ENCODE data around the gene CD40. TPM values are rescaled to one million over a fixed set of nuclear protein-coding genes. Genes with fewer than 3 reads are reported as not detected.

CD40 gene
- polyA plus RNA-seq, 1 of the 3 experiments (the other 2 are of a cell fraction), result not detected

- no peak for TF ChIP-seq EP300 (IDR thresholded peaks at IDR 0.05; ENCODE audit: borderline replicate concordance in 1 of 2, low read depth in 1 of 2, low read length in 1 of 2)
Measured at GRCh38 chr20:46127396-46128010, 9.4 kb downstream of the CD40 start (continued).

- DNase-seq, result peak; percentile 89
- H3K36me3 ChIP-seq (replicated peaks in 1 of 2; ENCODE audit: control insufficient read depth in 1 of 2, insufficient read depth in 2 of 2, low read length in 1 of 2), result no peaks in the 10 kb centered on the region
- peaks cover 30% of the 10 kb centered on the region; the same call in 1 of the 2 replicates for H3K27me3 ChIP-seq (ENCODE audit: insufficient read depth)
- no peak overlapping the region for H3K9ac ChIP-seq
- peaks cover 0 to 9% of the 10 kb centered on the region in 2 experiments; a peak in 1 of 4 replicates for H3K4me1 ChIP-seq (ENCODE audit: control insufficient read depth in 1 of 2, insufficient read depth in 2 of 2, low read depth in 1 of 2, low read length in 1 of 2)
- H2AFZ ChIP-seq (ENCODE audit: low read depth), result no peak overlapping the region
- TF ChIP-seq REST (IDR thresholded peaks at IDR 0.05; ENCODE audit: low read depth, low read length), result no peak
- peak; percentile 51; the same call in 1 of the 2 replicates for TF ChIP-seq SMC3 (IDR thresholded peaks at IDR 0.05; ENCODE audit: low read depth, low read length)
- no peak for TF ChIP-seq NFIC (IDR thresholded peaks at IDR 0.05; ENCODE audit: borderline replicate concordance)
- no peak for TF ChIP-seq IRF3 (IDR thresholded peaks at IDR 0.05; ENCODE audit: low read depth, low read length)
- peak; percentile 77 for TF ChIP-seq RAD21 (IDR thresholded peaks at IDR 0.05; ENCODE audit: low read length)
- TF ChIP-seq FOSL2 (IDR thresholded peaks at IDR 0.05; ENCODE audit: borderline replicate concordance, low read depth), result no peak
- TF ChIP-seq GABPA (IDR thresholded peaks at IDR 0.05; ENCODE audit: low read depth), result no peak
- peak; percentile 70 for TF ChIP-seq CTCF (IDR thresholded peaks at IDR 0.05)
- no peak for TF ChIP-seq YY1 (IDR thresholded peaks at IDR 0.05; ENCODE audit: low read depth)
- no peak for TF ChIP-seq RCOR1 (IDR thresholded peaks at IDR 0.05; ENCODE audit: low read length)
- TF ChIP-seq JUND (IDR thresholded peaks at IDR 0.05), result no peak
- no peak for TF ChIP-seq EZH2phosphoT487 (IDR thresholded peaks at IDR 0.05; ENCODE audit: borderline replicate concordance, low read depth)
- ChIA-PET CTCF (interaction anchor here (0.6 to 8.1 kb wide), 99 partner anchors 9 to 552 kb away, joined by 3 to 347 read pairs (median 5); partner anchors contain the start of genes CDH22 and SLC12A5), POLR2A (interaction anchor here (1.0 kb wide), 1 partner anchor 217 kb away, joined by 3 read pairs; no protein-coding TSS in a partner anchor)
- peak overlapping the region in 1 of 2 experiments; percentile 32; a peak in 2 of 4 replicates for H3K4me3 ChIP-seq (ENCODE audit: low read depth in 2 of 2, low read length in 1 of 2)
- 7% methylated on average over 12 of the region's 16 CpGs for WGBS (ENCODE audit: low lambda C conversion rate)
- no peaks in the 10 kb centered on the region for H3K9me2 ChIP-seq
- no peaks in the 10 kb centered on the region for H3K79me2 ChIP-seq (ENCODE audit: insufficient read depth)
- H4K20me1 ChIP-seq (ENCODE audit: insufficient read depth), result no peaks in the 10 kb centered on the region
- no peak overlapping the region for H3K27ac ChIP-seq (ENCODE audit: low read depth in 2 of 2, low read length in 1 of 2)
- H3K4me2 ChIP-seq, result no peak overlapping the region
- H3F3A ChIP-seq (replicated peaks; ENCODE audit: insufficient read depth), result no peaks in the 10 kb centered on the region
- H3K9me3 ChIP-seq, result no peaks in the 10 kb centered on the region
Measured at GRCh38 chr20:46128310-46129151, 10.4 kb downstream of the CD40 start.
